Mesendoderm (in vitro differentiated cells): ENCODE measurements around the gene TMEM100.
A peak's percentile ranks its signal among the peaks of the same experiment; 100 is the strongest.

Experiments used
- DNase-seq: peaks from one replicate; pipeline ENCODE4 v3.0.0; 2013
- H2AK5ac ChIP-seq: 2 replicates; pipeline ENCODE4 v1.6.1; 2013; ENCODE audit warnings: low read length, inconsistent platforms
- H2BK120ac ChIP-seq: 2 replicates; pipeline ENCODE4 v1.6.1; 2013; ENCODE audit warnings: low read depth, mild to moderate bottlenecking, low read length, moderate library complexity, mixed read lengths
- H2BK15ac ChIP-seq: replicated peaks from 2 replicates; pipeline ENCODE4 v1.6.1; 2013; ENCODE audit warnings: low read depth, mild to moderate bottlenecking, moderate library complexity
- H2BK5ac ChIP-seq: 2 replicates; pipeline ENCODE4 v1.6.1; 2013; ENCODE audit warnings: low read length, inconsistent platforms
- H3K18ac ChIP-seq: 2 replicates; pipeline ENCODE4 v1.6.1; 2013; ENCODE audit warnings: mild to moderate bottlenecking, low read length, mixed read lengths
- H3K23ac ChIP-seq: one replicate; pipeline ENCODE4 v1.6.1; 2013; ENCODE audit warnings: low read length
- H3K27ac ChIP-seq: 2 replicates; pipeline ENCODE4 v1.5.1; 2013; ENCODE audit warnings: low read depth, mild to moderate bottlenecking, inconsistent platforms, low read length, moderate library complexity
- H3K27me3 ChIP-seq: 2 replicates; pipeline ENCODE4 v1.6.1; 2013; ENCODE audit warnings: low read length, control low read depth, mild to moderate bottlenecking, inconsistent platforms; ENCODE audit not compliant: insufficient read depth, poor library complexity
- H3K36me3 ChIP-seq: 2 replicates; pipeline ENCODE4 v1.6.1; 2013; ENCODE audit warnings: low read length, inconsistent platforms; ENCODE audit not compliant: control insufficient read depth, insufficient read depth
- H3K4ac ChIP-seq: one replicate; pipeline ENCODE4 v1.6.1; 2013; ENCODE audit warnings: low read depth, mild to moderate bottlenecking, low read length, moderate library complexity
- H3K4me1 ChIP-seq: 2 replicates; pipeline ENCODE4 v1.6.1; 2013; ENCODE audit warnings: low read depth, low read length, inconsistent platforms; ENCODE audit not compliant: control insufficient read depth
- H3K4me2 ChIP-seq: 2 replicates; pipeline ENCODE4 v1.6.1; 2013; ENCODE audit warnings: low read length
- H3K4me3 ChIP-seq: 2 replicates; pipeline ENCODE4 v1.5.1; 2013; ENCODE audit warnings: mild to moderate bottlenecking, low read length
- H3K56ac ChIP-seq: one replicate; pipeline ENCODE4 v1.6.1; 2013; ENCODE audit warnings: low read length
- H3K79me1 ChIP-seq: 2 replicates; pipeline ENCODE4 v1.6.1; 2013; ENCODE audit warnings: low read length, inconsistent platforms
- H3K79me2 ChIP-seq: 2 replicates; pipeline ENCODE4 v1.6.1; 2013; ENCODE audit warnings: mild to moderate bottlenecking, low read length; ENCODE audit not compliant: control insufficient read depth, insufficient read depth
- H3K9ac ChIP-seq: 2 replicates; pipeline ENCODE4 v1.6.1; 2013; ENCODE audit warnings: low read length, inconsistent platforms
- H4K5ac ChIP-seq: one replicate; pipeline ENCODE4 v1.6.1; 2013; ENCODE audit warnings: low read length
- H4K8ac ChIP-seq: one replicate; pipeline ENCODE4 v1.6.1; 2013; ENCODE audit warnings: low read depth, mild to moderate bottlenecking, control low read depth, low read length, moderate library complexity
- WGBS: extraction: QIAGEN DNeasy Blood & Tissue Kit; methylation state at CpG from one replicate; pipeline ENCODE4 v1.1.7; 2013; ENCODE audit warnings: low lambda C conversion rate, missing lambda C conversion rate; ENCODE audit not compliant: insufficient coverage; ENCODE audit errors: extremely low coverage; 5-methylcytosine and 5-hydroxymethylcytosine counted together

Gene TMEM100

GRCh38 chr17:55709984-55710383 is 12.7 kb downstream of the TMEM100 start:
- DNase-seq = no peak
- H3K4ac ChIP-seq = no peak overlapping the region
- no peak overlapping the region for H2AK5ac ChIP-seq
- H3K4me3 ChIP-seq = no peak overlapping the region
- H3K79me1 ChIP-seq = no peaks in the 10 kb centered on the region
- H3K27me3 ChIP-seq = no peaks in the 10 kb centered on the region
- no peak overlapping the region for H4K8ac ChIP-seq
- H2BK5ac ChIP-seq = no peak overlapping the region
- no CpG with 5 or more reads among the region's 4 CpGs for WGBS
- no peak overlapping the region for H3K9ac ChIP-seq
- H3K56ac ChIP-seq = no peak overlapping the region
- H3K27ac ChIP-seq = no peak overlapping the region
- H3K79me2 ChIP-seq = no peaks in the 10 kb centered on the region
- H3K23ac ChIP-seq = no peak overlapping the region
- no peak overlapping the region for H2BK120ac ChIP-seq
- peaks cover 4% of the 10 kb centered on the region for H3K4me1 ChIP-seq
- H3K18ac ChIP-seq = no peak overlapping the region
- H2BK15ac ChIP-seq = no peak overlapping the region
- H4K5ac ChIP-seq = no peak overlapping the region
- H3K36me3 ChIP-seq = no peaks in the 10 kb centered on the region
- H3K4me2 ChIP-seq = no peak overlapping the region

GRCh38 chr17:55709440-55709839 is 13.2 kb downstream of the TMEM100 start:
- Histone ChIP-seq H3K79me1 (no peaks in the 10 kb centered on the region), H3K9ac (no peak overlapping the region), H2BK120ac (no peak overlapping the region), H3K27ac (no peak overlapping the region), H3K27me3 (no peaks in the 10 kb centered on the region), H3K4me1 (peaks cover 4% of the 10 kb centered on the region), H3K36me3 (no peaks in the 10 kb centered on the region), H3K18ac (no peak overlapping the region), H2AK5ac (no peak overlapping the region), H3K4me3 (no peak overlapping the region), H3K4ac (no peak overlapping the region), H3K79me2 (no peaks in the 10 kb centered on the region), H4K8ac (no peak overlapping the region), H2BK15ac (no peak overlapping the region), H3K56ac (no peak overlapping the region), H3K23ac (no peak overlapping the region), H3K4me2 (no peak overlapping the region), H4K5ac (no peak overlapping the region), H2BK5ac (no peak overlapping the region)
- WGBS = no CpG with 5 or more reads among the region's 7 CpGs
- DNase-seq = no peak

DNA sequence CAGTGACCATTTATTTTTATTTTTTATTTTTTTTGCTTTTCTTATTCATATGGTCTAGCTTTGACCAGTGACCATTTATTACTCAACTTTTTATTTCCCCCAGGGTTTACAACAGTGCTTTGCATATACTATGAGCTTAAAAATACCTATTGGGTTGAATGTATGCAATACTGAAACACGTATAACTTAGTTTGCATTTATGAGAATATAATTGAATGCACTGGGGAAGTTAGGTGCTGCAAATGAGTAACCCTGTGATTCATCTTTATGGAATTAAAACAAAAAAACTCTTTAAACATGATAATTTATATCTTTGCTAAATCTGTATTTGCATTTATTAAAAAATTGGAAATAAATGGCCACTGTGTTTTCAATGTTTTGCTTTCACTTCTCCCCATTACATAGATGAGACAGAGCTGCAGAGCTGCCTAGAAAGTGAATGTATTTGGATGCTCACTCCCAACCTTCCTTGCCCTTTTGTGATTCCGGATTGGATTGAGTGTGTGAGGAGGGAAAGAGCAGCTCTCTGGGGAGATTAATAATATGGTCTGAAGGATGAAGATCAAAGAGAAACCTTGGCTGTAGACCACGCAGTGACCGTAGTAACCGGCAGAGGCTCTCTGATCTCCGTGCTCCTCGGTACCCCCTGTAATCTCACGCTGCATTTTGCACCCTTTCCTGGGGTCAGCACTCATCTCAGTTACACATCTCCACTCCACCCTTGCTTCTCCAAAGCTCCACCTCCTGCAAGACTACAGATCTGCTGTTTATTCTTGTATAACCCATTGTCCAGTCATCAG is 14.3 kb downstream of the TMEM100 start:
- peaks cover 4% of the 10 kb centered on the region for H3K4me1 ChIP-seq
- no peak overlapping the region for H3K56ac ChIP-seq
- H2BK5ac ChIP-seq = no peak overlapping the region
- H4K5ac ChIP-seq = no peak overlapping the region
- H3K27me3 ChIP-seq = no peaks in the 10 kb centered on the region
- H3K4ac ChIP-seq = no peak overlapping the region
- H4K8ac ChIP-seq = no peak overlapping the region
- H3K23ac ChIP-seq = no peak overlapping the region
- H2BK15ac ChIP-seq = no peak overlapping the region
- H2BK120ac ChIP-seq = no peak overlapping the region
- no peak overlapping the region for H3K18ac ChIP-seq
- WGBS = no CpG with 5 or more reads among the region's 8 CpGs
- H3K79me2 ChIP-seq = no peaks in the 10 kb centered on the region
- H2AK5ac ChIP-seq = no peak overlapping the region
- H3K9ac ChIP-seq = no peak overlapping the region
- DNase-seq = no peak
- no peak overlapping the region for H3K27ac ChIP-seq
- no peaks in the 10 kb centered on the region for H3K36me3 ChIP-seq
- no peaks in the 10 kb centered on the region for H3K79me1 ChIP-seq
- H3K4me2 ChIP-seq = no peak overlapping the region
- H3K4me3 ChIP-seq = no peak overlapping the region

DNA sequence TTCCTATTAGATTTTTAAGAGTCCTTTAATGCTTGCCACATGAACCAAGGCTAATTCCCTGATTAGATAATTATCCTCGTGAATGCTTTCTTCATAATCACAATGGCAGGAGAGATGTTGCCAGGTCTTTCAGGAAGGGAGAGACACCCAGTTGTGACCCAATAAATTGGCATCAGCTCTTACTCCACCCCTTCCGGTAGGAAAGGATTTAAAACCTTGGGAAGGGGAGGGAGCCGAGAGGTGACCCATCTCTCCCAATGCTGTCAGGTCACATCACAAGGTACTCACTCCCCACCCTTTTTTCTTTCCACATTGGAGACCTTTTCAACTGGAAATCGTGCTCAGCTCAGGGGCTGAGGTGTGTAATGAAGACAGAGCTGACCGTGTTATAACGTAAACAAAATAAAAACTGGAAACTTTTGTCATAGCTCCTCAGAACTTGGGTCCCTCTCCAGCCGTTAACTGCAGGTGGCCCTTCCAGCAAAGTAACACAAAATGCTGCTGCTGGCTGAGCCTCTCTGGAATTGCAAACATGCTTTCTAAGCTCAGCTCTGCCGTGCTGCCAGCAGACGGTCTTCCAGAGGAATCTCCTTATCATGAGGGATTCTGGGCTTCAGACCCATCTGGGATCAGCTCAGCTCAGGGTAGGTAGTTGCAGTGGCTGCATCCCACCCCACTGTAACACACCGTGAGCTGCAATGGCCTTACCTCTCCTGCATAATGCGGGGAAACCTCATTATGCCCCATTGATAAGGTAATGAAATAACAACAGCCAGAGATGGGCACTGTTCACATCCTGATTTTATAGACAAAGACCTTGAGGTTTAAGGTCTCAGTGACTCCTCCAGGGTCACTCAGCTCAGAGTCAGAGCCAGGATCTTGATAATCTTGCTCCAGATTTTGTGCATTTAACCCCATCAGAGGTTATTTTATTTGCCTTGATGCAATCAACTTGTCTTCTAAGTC is 15.6 kb downstream of the TMEM100 start:
- no peak overlapping the region for H2BK120ac ChIP-seq
- WGBS = no CpG with 5 or more reads among the region's 11 CpGs
- no peak overlapping the region for H4K5ac ChIP-seq

DNA sequence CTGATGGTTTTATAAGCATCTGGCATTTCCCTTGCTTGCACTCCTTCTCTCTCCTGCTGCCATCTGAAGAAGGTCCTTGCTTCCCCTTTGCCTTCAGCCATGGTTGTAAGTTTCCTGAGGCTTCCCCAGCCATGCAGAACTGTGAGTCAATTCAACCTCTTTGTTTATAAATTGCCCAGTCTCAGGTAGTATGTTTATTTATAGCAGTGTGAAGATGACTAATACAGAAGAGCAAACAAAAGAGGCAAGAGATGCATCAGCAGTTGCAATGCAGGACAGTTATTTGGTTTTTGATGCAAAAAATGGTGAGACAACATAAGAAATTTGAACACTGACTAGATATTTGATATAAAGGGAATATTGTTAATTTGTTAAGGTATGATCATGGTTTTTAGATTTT is 16.8 kb downstream of the TMEM100 start:
- Histone ChIP-seq H3K23ac (no peak overlapping the region), H3K4me2 (no peak overlapping the region), H2BK5ac (no peak overlapping the region), H3K18ac (no peak overlapping the region), H3K79me1 (no peaks in the 10 kb centered on the region), H3K36me3 (no peaks in the 10 kb centered on the region), H3K4me3 (no peak overlapping the region), H3K79me2 (no peaks in the 10 kb centered on the region), H3K9ac (no peak overlapping the region), H2BK120ac (no peak overlapping the region), H3K4me1 (peaks cover 4% of the 10 kb centered on the region), H3K27ac (no peak overlapping the region), H3K4ac (no peak overlapping the region), H4K8ac (no peak overlapping the region), H2AK5ac (no peak overlapping the region), H2BK15ac (no peak overlapping the region), H3K56ac (no peak overlapping the region), H3K27me3 (no peaks in the 10 kb centered on the region), H4K5ac (no peak overlapping the region)
- DNase-seq = no peak

More for the DNA sequence above, 15.6 kb downstream of the TMEM100 start:
- H2BK5ac ChIP-seq = no peak overlapping the region
- H3K79me2 ChIP-seq = no peaks in the 10 kb centered on the region
- no peak overlapping the region for H2AK5ac ChIP-seq
- no peak overlapping the region for H3K27ac ChIP-seq
- H3K4me3 ChIP-seq = no peak overlapping the region
- no peaks in the 10 kb centered on the region for H3K27me3 ChIP-seq
- peak; percentile 73 for DNase-seq
- H4K8ac ChIP-seq = no peak overlapping the region
- H3K4me2 ChIP-seq = no peak overlapping the region
- H3K18ac ChIP-seq = no peak overlapping the region
- H3K56ac ChIP-seq = no peak overlapping the region
- H3K36me3 ChIP-seq = no peaks in the 10 kb centered on the region
- no peaks in the 10 kb centered on the region for H3K79me1 ChIP-seq
- no peak overlapping the region for H3K23ac ChIP-seq
- peaks cover 4% of the 10 kb centered on the region for H3K4me1 ChIP-seq
- H3K4ac ChIP-seq = no peak overlapping the region
- no peak overlapping the region for H2BK15ac ChIP-seq
- no peak overlapping the region for H3K9ac ChIP-seq
